HAP-1 (cell line): ENCODE measurements around the gene WDR6.

Experiments used
- DNase-seq, 2 experiments: peaks; one replicate each; pipeline ENCODE4 v3.0.0-alpha.2; 2016 to 2020; ENCODE audit warnings: low spot score in 2 of 2
- H3K27me3 ChIP-seq: fragments of 250-450 bp; sonication (Bioruptor Pico); 2 replicates; pipeline ENCODE4 v1.5.1; 2020; ENCODE audit warnings: low read depth, mild to moderate bottlenecking, moderate library complexity
- H3K36me3 ChIP-seq: fragments of 250-450 bp; sonication (Bioruptor Pico); replicated peaks from 2 replicates; pipeline ENCODE4 v1.5.1; 2020; ENCODE audit warnings: mild to moderate bottlenecking
- H3K4me1 ChIP-seq: fragments of 250-450 bp; sonication (Bioruptor Pico); 2 replicates; pipeline ENCODE4 v1.5.1; 2020; ENCODE audit warnings: mild to moderate bottlenecking
- H3K4me3 ChIP-seq: fragments of 250-450 bp; sonication (Bioruptor Pico); 2 replicates; pipeline ENCODE4 v1.5.1; 2020; ENCODE audit warnings: mild to moderate bottlenecking, moderate library complexity
- H3K9me3 ChIP-seq: fragments of 250-450 bp; sonication (Bioruptor Pico); 2 replicates; pipeline ENCODE4 v1.5.1; 2020; ENCODE audit warnings: mild to moderate bottlenecking, moderate library complexity
- in situ Hi-C: fragments of 300-500 bp; cut with MboI; formaldehyde crosslinking; loops from 3 replicates; pipeline ENCODE4 v1.14.3; 2020; ENCODE audit warnings: low sequenced_read_pairs, inconsistent platforms, mixed read lengths

Gene WDR6

DNA sequence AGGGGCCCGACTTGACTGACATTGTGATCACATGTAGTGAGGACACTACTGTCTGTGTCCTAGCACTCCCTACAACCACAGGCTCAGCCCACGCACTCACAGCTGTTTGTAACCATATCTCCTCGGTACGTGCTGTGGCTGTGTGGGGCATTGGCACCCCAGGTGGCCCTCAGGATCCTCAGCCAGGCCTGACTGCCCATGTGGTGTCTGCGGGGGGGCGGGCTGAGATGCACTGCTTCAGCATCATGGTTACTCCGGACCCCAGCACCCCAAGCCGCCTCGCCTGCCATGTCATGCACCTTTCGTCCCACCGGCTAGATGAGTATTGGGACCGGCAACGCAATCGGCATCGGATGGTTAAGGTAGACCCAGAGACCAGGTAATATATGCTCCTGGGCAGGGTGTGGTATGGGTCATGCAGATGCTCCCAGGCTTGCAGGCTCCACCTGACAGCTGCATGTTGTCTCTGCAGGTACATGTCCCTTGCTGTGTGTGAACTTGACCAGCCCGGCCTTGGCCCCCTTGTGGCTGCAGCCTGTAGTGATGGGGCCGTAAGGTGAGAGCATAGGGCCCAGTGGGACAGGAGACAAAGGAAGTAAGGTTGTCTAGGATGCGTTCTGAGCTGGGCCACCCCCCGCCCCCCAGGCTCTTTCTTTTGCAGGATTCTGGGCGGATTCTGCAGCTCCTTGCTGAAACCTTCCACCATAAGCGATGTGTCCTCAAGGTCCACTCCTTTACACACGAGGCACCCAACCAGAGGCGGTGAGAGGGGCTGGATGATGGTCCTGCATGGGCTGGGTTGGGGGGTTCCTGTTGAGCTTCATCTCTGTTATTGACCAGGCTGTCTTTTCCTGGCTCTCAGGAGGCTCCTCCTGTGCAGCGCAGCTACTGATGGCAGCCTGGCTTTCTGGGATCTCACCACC is 6.8 kb downstream of the WDR6 start:
- peak in 1 of 2 experiments; percentile 72 for DNase-seq
- in situ Hi-C loops, result no loop called here
- Histone ChIP-seq H3K9me3 (no peaks in the 10 kb centered on the region), H3K4me3 (no peak overlapping the region), H3K36me3 (peaks cover 46% of the 10 kb centered on the region), H3K27me3 (no peaks in the 10 kb centered on the region), H3K4me1 (peaks cover 3% of the 10 kb centered on the region; the same call in 1 of the 2 replicates)

DNA sequence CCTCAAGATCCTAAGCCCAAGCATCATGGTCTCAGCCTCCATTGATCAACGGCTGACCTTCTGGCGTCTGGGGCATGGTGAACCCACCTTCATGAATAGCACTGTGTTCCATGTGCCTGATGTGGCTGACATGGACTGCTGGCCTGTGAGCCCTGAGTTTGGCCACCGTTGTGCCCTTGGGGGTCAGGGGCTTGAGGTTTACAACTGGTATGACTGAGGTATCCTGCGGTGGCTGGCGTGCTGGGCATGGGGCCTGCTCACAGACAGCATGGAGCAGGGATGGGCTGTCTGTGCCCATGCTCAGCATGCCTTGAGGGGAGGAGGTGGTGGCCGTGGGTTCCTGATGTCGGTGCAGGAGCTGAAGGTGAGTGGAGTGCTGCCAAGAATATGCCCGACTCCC is 7.9 kb downstream of the WDR6 start:
- Histone ChIP-seq H3K27me3 (no peaks in the 10 kb centered on the region), H3K4me1 (peaks cover 13% of the 10 kb centered on the region), H3K36me3 (peaks cover 46% of the 10 kb centered on the region), H3K4me3 (no peak overlapping the region), H3K9me3 (no peaks in the 10 kb centered on the region)
- in situ Hi-C loops, result no loop called here
- DNase-seq, result no peak

DNA sequence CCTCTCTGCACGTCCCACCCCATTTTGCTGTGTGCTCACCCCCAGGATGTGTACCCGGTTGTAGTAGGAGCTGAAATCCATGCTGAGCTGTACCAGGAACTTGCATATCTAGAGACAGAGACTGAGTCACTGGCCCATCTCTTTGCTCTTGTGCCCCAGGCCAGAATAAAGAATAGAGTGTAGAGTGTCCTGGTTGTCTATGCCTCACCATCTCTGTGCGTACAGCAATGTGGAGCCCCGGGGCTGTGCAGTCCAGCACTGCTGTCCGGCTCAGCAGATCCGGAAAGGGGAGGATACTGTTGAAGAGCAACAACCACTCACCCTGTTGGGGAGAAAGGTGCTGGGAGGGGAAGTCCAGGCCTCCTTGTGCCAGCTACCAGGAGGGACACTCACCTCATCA is 8.6 kb downstream of the WDR6 start:
- no peaks in the 10 kb centered on the region for H3K27me3 ChIP-seq
- DNase-seq, result no peak
- in situ Hi-C loops, result no loop called here
- no peak overlapping the region for H3K4me3 ChIP-seq
- H3K4me1 ChIP-seq, result peaks cover 14% of the 10 kb centered on the region
- peaks cover 46% of the 10 kb centered on the region for H3K36me3 ChIP-seq
- H3K9me3 ChIP-seq, result no peaks in the 10 kb centered on the region

DNA sequence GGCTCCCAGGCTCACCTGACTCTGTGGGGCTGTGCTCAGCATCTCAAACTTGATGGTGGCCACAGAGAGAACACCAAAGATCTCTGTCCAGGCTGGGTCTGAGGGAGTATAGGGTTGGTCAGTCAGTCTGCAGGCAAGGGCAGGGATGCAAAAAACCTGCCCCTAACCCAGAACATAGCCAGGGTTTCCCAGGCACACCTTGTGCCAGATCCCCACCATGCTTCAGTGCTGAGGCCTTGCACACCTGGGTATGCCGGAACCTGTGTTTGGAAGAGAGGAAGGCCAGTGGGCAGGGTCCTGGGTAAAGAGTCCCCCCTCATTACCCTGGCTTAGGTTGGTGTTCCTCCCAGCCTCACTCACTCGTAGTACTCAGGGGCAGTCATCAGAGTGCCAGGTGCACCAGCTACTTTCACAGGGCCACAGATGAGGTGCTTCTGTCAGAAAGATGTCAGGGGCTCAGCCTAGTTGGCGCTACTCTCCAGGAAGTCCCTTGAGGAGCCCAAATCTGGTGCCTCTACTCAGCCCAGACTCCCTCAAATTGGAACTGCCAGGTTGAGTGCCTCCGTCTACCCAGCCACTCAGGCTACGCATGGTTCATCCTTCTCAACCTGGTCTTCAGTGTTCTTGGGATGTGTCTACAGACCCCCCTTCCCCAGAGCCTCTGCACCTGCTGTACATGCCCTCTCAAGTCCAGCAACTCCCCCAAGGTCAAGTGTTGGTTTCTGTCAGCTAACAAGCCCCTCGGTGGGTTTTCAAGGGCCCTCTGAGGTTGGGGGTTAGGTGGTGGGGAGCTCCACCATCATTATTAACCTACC is 9.4 kb downstream of the WDR6 start:
- Histone ChIP-seq H3K4me3 (peak overlapping the region; percentile 84; the same call in 1 of the 2 replicates), H3K27me3 (no peaks in the 10 kb centered on the region), H3K9me3 (no peaks in the 10 kb centered on the region), H3K36me3 (peaks cover 47% of the 10 kb centered on the region), H3K4me1 (peaks cover 14% of the 10 kb centered on the region)
- no peak for DNase-seq
- in situ Hi-C loops, result no loop called here

DNA sequence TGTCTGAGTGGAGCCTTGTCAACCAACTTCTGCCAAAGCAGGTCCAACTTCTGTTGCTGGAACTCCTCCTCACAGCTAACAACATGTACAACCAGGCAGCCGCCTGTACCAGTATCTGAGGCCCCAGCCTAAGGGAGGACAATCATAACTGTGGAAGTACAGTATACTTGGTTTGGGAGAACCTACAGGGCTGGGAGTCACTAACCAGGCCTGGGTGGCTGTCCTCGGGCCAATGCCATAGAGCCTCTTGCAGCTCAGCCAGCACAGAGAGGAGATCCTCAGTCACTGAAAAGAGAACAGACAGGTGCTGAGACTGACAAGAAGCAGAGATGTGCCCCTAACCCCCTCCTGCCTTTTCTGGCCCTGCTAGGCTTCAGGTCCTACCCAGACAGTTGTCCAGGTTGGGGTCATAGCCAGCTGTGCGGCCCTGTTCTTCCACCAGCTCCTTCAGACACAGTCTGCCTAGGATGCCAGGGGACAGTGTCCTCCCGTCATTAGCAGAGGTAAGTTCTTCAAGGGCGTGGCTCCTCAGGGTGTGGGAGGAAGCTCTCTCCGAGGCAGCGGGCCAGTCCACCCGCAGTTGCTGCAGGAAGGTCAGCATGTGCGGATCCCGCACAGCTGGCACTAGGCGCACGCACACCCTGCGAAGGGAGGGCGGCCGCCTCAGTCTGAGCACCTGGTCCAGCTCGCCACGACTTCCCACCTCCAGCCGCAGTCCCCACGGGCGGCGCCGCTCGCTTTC is 10.2 kb downstream of the WDR6 start:
- DNase-seq, result no peak
- in situ Hi-C loops, result no loop called here
- Histone ChIP-seq H3K9me3 (no peaks in the 10 kb centered on the region), H3K4me3 (peak overlapping the region; percentile 84), H3K4me1 (peaks cover 14% of the 10 kb centered on the region), H3K36me3 (peaks cover 44% of the 10 kb centered on the region), H3K27me3 (no peaks in the 10 kb centered on the region)

DNA sequence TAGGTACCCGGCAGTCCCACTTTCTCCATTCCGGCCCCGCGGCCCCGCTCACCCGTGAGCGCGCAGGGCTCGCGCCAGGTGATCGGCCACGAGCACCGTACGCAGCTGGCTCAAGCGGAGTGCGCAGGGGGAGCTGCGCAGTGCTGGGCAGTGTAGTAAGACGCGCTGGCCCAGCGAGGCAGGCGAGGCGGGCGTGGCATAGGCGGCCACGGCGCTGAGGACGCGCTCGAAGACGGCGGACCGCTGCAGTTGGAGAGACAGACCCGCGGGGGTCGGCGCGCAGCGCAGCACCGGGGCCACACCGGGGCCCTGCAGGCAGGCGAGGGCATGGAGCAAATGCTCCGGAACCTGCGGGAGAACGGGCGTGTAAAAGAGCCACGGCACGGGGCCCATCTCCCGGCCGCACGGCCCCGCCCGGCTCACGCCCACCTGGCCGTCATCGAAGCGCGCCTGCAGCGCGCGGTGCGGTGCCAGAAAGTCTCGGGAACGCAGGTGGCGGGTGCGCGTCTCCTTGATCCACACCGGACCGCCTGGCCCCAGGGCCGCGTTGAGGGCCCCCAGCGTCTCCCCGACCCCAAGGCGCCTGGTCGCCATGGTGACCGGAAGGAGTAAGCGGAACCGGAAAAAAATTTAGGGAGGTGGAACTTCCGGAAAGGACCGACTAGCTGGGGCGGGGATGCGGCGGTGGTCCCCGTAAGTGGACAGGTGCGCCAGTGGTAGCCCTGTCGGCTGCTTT is 10.9 kb downstream of the WDR6 start, which contains the start of gene DALRD3:
TSS of gene DALRD3 (minus strand) at position 610 of the 736 bp plus-strand sequence. CDS start at position 594, 16 bp downstream.
- peaks cover 18% of the 10 kb centered on the region for H3K4me1 ChIP-seq
- H3K4me3 ChIP-seq, result peak within 1 kb of the TSS; percentile 84
- DNase-seq, result peak; percentile 65 to 82
- H3K27me3 ChIP-seq, result no peaks in the 10 kb centered on the region
- no peaks in the 10 kb centered on the region for H3K9me3 ChIP-seq
- peaks cover 45% of the 10 kb centered on the region for H3K36me3 ChIP-seq
- in situ Hi-C loops, result no loop called here

DNA sequence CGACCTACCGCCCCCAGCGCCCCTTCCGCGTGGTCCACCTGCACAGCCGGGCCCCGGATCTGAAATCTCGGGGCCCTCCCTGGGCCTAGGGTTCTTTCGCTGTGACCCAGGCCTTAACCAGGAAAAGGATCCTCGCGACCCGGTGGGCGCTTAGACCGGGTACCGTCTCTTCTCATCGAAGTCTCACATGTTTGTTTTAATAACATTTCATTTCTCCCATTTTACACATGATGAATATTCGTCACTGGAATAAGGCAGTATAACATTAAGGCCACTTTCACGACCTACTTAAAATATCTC is 11.5 kb downstream of the WDR6 start:
- DNase-seq, result no peak
- Histone ChIP-seq H3K4me1 (peaks cover 19% of the 10 kb centered on the region), H3K9me3 (no peaks in the 10 kb centered on the region), H3K27me3 (no peaks in the 10 kb centered on the region), H3K36me3 (peaks cover 49% of the 10 kb centered on the region), H3K4me3 (peak overlapping the region; percentile 84)
- in situ Hi-C loops, result no loop called here

DNA sequence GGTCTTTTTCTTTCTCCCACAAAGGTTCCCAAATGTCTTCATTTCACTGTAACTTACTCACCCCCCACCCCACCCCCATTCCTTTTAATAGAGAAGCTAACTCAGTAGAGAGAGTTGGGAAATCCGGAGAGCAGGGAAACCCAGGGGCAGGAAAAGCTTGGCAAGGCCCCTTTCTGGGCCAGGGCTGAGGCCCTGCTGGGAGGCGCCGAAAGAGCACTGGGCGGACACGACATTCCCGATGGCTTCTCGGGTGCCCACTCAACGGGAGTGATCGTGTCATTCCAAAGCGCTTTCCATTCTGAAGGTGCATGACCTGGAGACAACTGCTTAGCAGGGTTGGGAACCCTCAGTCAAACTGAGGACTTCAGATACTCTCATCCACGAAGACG is 12.7 kb downstream of the WDR6 start:
- Histone ChIP-seq H3K4me1 (peaks cover 19% of the 10 kb centered on the region), H3K4me3 (peak overlapping the region; percentile 84), H3K9me3 (no peaks in the 10 kb centered on the region), H3K27me3 (no peaks in the 10 kb centered on the region), H3K36me3 (peaks cover 49% of the 10 kb centered on the region)
- in situ Hi-C loops, result no loop called here
- peak in 1 of 2 experiments; percentile 45 for DNase-seq

DNA sequence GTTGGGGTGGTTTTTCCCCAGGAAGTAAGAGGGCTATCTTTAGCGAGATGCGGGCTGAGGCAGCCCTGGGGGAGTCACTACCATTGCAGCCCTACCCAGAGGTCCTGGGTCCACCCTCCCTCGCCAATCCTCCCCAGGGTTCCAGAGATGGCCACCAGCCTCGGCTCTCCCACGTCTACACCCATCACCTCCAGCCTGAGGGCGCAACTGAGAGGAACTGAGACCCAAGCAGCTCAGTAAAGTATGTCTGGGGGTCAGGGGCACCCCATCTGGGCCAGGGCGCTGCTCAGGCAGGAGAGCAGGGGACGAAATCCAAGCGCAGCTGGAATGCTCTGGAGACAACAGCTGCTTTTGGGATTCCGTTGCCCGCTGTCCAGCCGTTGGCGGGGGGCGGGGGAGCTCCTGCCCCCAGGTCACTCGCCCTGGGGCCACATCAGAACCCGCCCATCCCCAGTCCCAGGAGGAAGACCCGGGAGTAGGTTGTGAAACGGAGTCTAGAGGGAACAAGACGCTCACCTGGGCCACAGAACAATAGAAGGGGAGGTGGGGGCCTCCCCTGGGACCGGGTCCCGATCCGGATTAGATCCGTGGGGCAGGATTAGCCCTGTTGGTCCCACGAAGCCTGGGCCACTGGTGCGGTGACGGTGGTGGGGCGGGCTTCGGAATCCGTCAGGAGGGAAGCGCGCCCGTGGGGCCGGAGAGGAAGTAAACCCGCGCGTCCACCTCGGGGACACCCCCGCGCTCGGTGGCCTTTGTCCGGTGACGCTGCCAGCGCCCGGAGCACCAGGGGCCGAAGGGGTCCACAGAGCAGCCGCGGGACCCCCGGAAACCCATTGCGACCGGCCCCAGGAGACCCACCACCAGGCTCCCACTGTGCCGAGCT is 13.4 kb downstream of the WDR6 start:
- Histone ChIP-seq H3K9me3 (no peaks in the 10 kb centered on the region), H3K4me3 (peak overlapping the region; percentile 84), H3K4me1 (peaks cover 19% of the 10 kb centered on the region), H3K27me3 (no peaks in the 10 kb centered on the region), H3K36me3 (peaks cover 49% of the 10 kb centered on the region)
- in situ Hi-C loops, result no loop called here
- peak in 1 of 2 experiments; percentile 53 for DNase-seq

DNA sequence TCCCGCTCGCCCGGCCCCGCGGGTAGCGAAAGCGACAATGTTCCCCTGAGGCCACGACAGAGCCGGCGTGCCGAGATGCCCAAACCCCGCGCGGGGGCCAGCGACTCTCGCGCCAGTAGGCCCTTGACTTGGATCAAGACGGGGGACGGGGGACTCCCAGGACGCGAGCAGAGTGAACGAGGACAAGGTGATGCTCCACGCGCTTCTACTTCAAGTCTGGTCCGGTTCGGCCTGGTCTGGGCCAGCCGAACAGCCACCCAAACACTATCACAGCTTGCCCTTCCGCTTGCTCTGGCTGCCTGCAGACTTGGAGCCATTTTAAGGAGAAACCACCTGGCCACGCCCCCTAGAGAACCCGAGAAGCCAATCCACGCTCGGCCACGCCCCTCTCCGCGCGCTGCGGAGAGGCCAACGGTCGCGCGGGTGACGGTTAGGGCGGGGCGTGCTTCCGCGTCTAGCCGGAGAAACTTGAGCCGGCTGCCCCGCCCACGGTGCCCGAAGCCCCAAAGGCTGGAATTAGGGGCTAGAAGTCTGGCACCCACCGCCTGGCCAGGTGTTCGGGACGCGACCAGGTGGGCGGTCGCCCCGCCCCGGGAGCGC is 14.1 kb downstream of the WDR6 start:
- Histone ChIP-seq H3K27me3 (no peaks in the 10 kb centered on the region), H3K36me3 (peaks cover 49% of the 10 kb centered on the region), H3K9me3 (no peaks in the 10 kb centered on the region), H3K4me3 (peak overlapping the region; percentile 84), H3K4me1 (peaks cover 19% of the 10 kb centered on the region)
- in situ Hi-C loops, result no loop called here
- peak; percentile 92 to 100 for DNase-seq

DNA sequence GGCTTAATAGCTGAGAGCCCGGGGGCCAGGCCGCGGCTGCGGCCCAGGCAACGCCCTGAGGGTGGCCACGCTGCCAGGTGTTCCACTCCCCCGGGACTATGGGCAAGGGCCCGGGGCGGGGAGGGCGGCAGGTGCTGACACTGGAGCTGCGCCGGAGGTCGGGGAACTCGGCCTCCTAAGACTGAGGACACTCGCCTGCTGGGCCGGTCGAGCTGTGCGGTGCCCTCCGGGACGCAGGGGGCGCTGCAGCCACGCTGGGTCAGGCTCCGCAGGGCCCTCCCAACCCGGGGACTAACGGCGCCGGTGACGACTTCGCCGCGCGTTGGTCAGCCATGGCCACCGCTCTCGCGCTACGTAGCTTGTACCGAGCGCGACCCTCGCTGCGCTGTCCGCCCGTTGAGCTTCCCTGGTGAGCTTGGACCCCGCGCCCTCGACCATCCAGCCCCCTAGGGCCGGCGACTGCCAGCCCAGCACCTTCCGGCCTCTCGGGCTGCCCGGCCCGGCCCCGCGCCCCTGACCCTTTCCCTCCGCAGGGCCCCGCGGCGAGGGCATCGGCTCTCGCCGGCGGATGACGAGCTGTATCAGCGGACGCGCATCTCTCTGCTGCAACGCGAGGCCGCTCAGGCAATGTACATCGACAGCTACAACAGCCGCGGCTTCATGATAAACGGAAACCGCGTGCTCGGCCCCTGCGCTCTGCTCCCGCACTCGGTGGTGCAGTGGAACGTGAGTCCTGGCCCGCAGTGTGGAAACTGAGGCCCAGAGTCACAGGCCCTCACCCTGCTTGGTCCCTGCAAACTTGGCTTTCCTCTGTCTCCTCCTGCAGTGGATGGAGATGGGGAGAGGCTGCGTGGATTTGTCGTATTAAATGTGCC is 14.9 kb downstream of the WDR6 start, which contains the start of gene NDUFAF3:
TSS of gene NDUFAF3 (plus strand) at position 309 of the 875 bp plus-strand sequence. CDS start at position 333, 24 bp downstream.
- Histone ChIP-seq H3K27me3 (no peaks in the 10 kb centered on the region), H3K9me3 (no peaks in the 10 kb centered on the region), H3K4me1 (peaks cover 19% of the 10 kb centered on the region), H3K4me3 (peak within 1 kb of the TSS; percentile 84), H3K36me3 (peaks cover 49% of the 10 kb centered on the region)
- peak; percentile 85 to 96 for DNase-seq
- in situ Hi-C loops, result no loop called here
